HG03060 (cell line): Measurements from ENCODE around the gene SMAP1.
"Not testable (repeated sequence)": the region's sequence is repeated elsewhere in the genome, so short reads cannot be mapped to it uniquely, and the experiment has no call there.

Experiments
- ATAC-seq: cut with Tn5 transposase; IDR thresholded peaks from one replicate; pipeline ENCODE4 v1.9.1; 2021; ENCODE audit warnings: low read depth, moderate number of reproducible peaks; ENCODE audit not compliant: unreplicated experiment

Gene SMAP1

DNA sequence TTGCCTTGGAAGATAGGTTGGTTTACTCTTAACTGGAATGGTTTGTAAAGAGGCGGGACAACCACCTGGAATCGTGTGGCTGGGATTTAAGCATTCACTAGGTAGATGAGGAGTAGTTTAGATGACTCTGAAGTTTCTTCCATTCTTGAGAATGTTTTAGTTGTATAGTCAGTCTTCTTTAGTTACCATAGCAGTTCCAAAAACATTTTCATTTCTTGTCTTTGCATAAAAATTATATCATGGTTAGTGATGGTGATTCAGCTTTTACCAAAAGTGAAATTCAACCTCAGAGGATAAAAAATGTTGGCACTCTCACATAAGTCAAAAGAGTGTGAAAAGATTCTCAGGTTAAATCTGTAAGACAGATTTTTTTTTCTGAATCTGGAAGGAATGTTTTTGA lies 70.3 kb downstream of the SMAP1 start:
- ATAC-seq = no peak

DNA sequence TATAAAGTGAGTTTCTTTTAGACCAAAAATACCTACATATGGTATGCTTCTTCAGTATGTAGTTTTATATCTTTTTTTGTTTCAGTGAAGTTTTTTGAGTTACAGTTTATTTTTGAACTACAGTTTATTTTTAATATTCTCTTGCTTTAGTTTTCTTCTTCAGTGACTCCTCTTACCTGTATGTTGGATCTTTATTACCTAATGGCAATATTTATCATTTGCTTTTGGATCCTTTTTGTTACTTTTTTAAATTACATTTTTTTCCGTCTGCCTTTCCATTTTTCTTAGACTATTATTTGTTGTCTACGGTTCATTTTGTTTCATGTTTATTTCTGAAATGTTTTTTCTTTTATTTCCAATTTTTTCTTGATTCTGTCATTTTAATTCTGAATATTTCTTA lies 71.9 kb downstream of the SMAP1 start:
- no peak for ATAC-seq

GRCh38 chr6:70740746-70741145 lies 73.1 kb downstream of the SMAP1 start:
- not testable (repeated sequence) for ATAC-seq

GRCh38 chr6:70742462-70742861 lies 74.8 kb downstream of the SMAP1 start:
- not testable (repeated sequence) for ATAC-seq

DNA sequence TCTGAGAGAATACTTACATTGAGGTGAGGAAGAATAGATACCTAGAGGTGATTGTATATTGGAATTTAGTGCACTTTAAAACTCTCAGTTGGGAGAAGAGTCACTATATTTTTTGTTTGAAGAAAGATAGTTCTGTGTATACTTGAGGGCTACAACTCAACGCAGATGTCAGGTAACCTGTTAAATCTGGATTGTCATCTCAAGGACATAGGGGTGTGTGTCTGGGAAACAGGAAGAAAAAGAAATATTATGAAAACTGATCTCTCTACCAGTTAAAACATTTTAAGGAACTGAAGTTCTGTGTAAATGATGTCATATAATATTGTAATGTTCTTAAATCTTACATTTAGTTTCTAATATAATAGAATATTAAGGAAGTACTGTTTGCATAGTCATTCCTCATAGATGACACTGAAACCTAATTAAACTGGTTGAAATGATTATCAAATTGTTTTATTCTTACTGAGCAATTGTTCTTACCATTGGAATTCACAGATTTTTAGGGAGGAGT lies 86.2 kb downstream of the SMAP1 start:
- no peak for ATAC-seq

GRCh38 chr6:70758883-70759282 lies 91.2 kb downstream of the SMAP1 start:
- ATAC-seq = no peak

GRCh38 chr6:70763754-70764510 lies 96.2 kb downstream of the SMAP1 start:
- ATAC-seq = no peak

- ATAC-seq = no peak
These were observed 97.0 kb downstream of the SMAP1 start for GRCh38 chr6:70764706-70765105.

DNA sequence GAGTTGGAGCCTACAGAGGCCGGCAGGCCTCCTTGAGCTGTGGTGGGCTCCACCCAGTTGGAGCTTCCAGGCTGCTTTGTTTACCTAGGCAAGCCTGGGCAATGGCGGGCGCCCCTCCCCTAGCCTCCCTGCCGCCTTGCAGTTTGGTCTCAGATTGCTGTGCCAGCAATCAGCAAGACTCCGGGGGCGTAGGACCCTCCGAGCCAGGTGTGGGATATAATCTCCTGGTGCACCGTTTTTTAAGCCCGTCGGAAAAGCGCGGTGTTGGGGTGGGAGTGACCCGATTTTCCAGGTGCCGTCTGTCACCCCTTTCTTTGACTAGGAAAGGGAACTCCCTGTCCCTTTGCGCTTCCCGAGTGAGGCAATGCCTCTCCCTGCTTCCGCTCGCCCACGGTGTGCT lies 103.7 kb downstream of the SMAP1 start:
- ATAC-seq = not testable (repeated sequence)

DNA sequence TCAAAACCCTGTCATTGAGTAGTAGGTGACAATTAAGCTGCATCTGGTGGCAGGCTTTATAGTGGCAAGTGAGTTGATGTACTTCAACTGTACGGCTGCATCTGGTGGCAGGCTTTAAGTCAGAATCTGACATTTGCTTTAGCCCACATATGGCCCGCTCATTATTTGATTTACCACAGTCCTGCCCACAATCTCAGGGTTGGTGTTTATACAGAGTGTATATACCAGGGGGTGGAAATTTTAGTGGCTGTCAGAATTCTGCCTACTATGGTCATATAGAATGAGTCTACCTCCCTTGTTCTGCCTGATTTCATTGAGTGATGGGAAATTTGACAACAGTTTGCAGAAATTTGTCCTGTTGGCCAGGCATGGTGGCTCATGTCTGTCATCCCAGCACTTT lies 112.3 kb downstream of the SMAP1 start:
- ATAC-seq = no peak

- ATAC-seq = no peak
These were observed 123.0 kb downstream of the SMAP1 start for GRCh38 chr6:70790483-70791224.

GRCh38 chr6:70797625-70798024 lies 129.9 kb downstream of the SMAP1 start:
- peak; percentile 62 for ATAC-seq

DNA sequence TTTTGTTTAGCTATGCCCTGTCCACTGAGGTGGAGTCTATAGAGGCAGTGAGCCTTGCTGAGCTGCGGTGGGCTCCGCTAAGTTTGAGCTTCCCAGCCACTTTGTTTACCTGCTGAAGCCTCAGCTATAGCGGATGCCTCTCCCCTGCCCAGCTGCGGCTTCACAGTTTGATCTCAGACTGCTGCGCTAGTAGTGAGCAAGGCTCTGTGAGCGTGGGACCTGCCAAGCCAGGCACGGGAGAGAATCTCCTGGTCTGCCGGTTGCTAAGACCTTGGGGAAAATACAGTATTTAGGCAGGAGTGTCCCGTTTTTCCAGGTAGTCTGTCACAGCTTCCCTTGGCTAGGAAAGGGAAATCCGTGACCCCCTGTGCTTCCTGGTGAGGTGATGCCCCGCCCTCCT lies 138.4 kb downstream of the SMAP1 start:
- no peak for ATAC-seq

DNA sequence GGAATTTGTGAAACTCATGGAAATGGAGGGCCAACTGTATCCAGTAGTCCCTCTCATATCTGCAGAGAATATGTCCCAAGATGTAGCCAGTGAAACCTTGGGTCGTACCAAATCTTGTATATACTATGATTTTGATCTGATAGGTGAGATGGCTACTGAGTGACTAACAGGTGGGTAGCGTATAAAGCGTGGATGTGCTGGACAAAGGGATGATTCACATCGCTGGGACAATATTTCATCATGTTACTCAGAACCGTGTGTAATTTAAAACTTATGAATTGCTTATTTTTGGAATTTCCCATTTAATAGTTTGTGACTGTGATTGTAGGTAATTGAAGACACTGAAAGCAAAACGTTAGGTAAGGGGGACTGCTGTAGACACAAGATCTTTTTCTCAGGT lies 144.1 kb downstream of the SMAP1 start:
- no peak for ATAC-seq

DNA sequence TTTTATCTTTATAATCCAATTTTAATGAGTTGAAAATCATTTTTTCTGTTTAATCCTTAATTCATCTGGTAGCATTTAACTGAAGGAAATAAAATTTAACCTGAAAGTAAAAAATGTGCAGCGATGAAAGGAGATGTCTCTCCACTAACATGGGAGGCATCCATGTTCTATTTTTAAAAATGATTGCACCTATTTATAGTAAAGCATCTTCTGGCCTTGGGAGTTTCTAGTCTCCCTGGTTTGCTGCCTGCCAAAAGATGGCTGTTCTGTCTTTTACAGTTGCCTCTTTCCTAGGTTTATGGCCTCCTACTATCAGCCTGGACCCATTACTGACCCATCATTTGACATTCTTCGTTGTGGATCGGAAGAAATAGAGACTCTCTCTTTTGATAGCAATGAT lies 146.2 kb downstream of the SMAP1 start:
- ATAC-seq = no peak

GRCh38 chr6:70819646-70820045 lies 152.0 kb downstream of the SMAP1 start:
- ATAC-seq = no peak

- ATAC-seq = no peak
These were observed 153.1 kb downstream of the SMAP1 start for GRCh38 chr6:70820778-70821177.

DNA sequence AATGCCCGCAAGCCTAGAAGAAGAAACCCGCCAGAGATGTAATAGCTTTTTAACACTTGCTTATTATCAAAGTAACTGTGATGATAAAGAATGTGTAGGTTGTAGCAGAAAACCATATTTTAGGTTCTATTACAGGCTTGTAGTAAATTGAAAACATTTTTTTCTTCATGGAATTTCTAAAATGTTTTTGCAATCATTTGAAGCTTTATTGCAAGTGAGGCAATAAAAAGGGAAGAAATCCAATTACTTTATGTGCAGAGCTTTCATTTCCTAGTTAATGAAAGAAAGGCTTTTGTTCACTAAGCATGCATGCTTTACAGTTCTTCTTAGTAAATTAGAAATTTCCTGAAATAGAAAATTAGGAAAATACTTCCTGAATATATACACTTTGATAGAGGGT lies 154.1 kb downstream of the SMAP1 start:
- ATAC-seq = no peak

- ATAC-seq = no peak
These were observed 156.0 kb downstream of the SMAP1 start for GRCh38 chr6:70823651-70824050.

DNA sequence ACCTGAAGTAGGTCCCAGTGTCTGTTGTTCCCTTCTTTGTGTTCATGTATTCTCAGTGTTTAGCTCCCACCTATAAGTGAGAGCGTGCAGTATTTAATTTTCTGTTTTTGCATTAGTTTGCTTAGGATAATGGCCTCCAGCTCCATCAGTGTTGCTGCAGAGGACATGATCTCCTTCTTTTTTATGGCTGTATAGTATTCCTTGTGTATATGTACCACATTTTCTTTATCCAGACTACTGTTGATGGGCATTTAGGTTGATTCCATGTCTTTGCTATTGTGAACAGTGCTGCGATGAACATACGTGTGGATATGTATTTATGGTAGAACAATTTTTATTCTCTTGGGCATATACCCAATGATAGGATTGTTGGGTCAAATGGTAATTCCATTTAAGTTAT lies 163.7 kb downstream of the SMAP1 start:
- no peak for ATAC-seq

- ATAC-seq = no peak
These were observed 166.8 kb downstream of the SMAP1 start for GRCh38 chr6:70834520-70834919.

DNA sequence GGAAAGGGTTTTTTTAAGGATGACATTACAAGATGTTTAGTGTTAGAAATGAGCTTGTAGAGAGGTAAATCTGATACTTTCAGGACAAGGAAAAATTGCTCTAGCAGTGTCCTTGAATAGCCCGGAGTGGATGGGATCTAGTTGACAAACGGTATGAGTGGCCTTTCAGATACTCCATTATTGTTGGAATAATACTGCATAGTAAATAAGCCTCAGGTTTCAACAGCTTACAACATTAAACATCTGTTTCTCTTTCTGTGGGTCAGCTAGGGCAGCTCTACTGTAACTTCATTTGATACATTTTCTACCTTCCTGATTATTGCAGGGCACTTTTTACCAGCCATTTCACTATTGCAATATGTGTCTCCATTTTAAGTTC lies 171.2 kb downstream of the SMAP1 start:
- no peak for ATAC-seq
